NCI-H128 (cell line): ENCODE data around the gene GABBR2.
"Not testable (repeated sequence)": the region's sequence is repeated elsewhere in the genome, so short reads cannot be mapped to it uniquely, and the experiment has no call there.

Source experiments
- DNase-seq: peaks from one replicate; lab custom pipeline; 2025; ENCODE audit not compliant: unreplicated experiment; lab: John Stamatoyannopoulos, UW

Gene GABBR2

DNA sequence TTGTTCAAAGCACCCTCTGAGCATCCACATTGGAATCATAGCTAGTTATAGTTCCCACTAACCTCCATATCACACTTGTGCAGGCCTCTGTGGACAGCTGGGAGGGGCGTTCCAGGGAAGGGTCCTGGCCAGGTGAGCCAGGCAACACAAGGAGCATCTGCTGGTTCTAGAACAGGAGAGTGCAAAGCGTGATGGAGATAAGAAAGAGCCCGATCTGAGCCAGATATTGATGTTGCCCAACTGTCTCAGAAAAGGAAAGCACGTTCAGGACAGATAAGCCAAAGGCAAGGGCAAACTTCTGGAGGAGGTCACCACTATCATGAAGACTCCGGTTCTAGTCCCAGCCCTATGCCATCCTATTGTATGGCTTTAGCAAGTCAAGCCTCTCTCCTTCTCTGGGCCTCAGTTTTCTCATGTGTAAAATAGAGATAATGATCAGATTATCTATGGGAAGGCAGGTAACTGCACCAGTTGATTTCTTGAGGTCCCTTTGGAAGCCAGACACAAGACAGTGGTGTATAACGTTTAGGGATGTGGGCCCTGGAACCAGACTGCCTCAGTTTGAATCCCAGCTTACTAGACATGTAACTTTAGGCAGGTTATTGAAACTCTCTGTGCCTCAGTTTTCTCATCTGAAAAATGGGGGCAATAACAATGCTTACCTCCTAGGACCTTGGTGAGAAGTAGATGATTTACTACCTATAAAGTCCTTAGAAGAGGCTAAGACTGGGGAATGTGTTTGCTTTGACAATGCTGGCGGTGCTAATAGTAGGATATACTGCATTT is 19.8 kb downstream of the GABBR2 start:
- DNase-seq, result no peak

DNA sequence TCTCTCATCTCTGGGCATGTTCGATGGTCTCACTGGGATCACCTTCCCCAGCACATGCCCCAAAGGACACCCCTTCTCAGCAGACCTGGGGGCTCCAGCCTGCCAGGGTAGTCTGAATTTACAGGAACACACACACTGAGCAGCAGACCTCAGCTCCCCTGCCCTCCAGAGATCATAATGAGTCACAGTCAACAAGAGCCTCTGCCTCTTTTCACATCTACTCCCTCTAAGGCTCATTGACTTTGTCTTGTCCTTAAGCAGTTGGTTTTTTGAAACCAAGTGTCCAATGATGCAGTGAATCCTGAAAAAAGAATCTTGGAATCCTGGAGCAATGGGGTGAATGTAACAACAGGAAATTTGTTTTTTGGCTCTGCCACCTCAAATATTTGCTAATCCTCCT is 20.8 kb downstream of the GABBR2 start:
- DNase-seq, result no peak

DNA sequence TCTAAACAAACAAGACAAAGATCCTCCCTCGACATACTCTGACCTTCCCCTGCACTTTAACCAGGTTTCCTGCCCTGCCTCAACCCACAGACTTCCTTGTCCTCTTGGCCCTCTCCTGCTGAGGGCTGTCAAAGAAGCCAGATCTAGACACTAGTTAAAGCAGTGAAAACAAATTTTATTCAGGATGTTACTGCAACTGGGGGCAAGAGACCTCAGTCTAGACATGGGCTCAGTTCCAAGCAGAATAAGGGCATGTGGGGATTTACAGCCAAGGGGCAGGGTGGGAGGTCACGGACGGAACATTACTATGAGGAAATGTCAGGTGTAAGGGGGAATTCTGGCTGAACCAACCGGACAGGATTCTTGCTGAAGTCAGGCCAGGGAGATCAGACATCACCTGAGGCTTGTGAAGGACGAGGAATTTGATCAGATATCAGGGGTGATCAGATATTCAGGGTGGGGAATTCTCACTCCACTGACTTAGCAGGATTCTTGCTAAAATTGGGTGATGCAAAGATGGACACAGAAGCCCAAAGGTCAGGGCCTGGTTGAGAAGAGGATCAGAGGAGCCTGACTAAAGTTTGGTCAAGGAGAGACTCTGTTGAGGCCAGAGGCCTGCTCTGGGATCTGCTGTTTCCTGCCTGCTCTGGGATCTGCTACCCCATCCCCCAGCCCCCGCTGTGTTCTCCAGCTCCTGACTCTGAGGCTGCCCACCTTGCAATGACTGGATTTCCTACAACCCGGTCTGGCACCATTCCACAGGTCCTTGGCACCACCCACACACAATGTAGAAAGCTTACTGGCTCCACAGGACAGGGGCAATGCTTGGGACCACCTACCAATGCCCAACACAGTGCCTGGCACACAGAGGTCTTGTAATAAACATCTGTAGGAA is 21.5 kb downstream of the GABBR2 start:
- DNase-seq, result no peak

DNA sequence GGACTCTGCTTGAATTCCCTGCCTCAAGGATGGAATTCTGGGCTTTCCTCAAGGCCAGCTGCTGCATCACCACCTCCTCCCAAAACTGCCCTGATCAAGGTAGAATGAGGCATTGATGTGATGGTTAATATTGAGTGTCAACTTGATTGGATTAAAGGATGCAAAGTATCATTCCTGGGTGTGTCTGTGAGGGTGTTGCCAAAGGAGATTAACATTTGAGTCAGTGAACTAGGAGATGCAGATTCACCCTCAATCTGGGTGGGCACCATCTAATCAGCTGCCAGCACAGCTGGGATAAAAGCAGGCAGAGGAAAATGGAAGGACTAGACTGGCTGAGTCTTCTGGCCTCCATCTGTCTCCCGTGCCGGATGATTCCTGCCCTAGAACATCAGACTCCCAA is 23.9 kb downstream of the GABBR2 start:
- DNase-seq, result not testable (repeated sequence)

DNA sequence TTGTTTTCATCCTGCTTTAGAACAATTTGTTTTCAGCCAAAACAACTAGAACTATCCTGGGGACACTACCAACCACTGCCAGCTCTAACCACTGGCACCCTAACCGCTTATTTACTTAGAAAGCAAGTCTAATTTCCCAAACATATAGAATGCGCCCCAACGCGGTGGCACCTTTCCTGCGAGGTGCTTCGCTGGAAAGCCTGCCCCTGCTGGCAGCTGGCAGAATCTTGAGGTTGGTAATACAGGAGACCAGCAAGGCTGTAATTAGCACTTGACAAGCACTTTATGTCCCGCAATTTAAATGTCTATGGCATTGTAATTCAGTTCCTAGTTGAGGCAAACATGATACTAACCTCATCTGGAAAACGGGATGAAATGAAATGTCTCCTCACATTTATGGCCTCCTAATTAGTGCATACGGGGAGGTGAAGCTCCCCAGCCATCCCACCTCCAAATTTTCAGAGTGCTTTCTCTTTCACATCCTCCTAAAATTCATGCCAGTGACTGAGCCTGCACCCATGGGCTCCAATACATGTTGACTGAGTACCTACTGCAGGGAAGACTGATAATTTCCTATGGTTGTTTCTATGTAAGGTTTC is 30.4 kb downstream of the GABBR2 start:
- DNase-seq, result no peak

DNA sequence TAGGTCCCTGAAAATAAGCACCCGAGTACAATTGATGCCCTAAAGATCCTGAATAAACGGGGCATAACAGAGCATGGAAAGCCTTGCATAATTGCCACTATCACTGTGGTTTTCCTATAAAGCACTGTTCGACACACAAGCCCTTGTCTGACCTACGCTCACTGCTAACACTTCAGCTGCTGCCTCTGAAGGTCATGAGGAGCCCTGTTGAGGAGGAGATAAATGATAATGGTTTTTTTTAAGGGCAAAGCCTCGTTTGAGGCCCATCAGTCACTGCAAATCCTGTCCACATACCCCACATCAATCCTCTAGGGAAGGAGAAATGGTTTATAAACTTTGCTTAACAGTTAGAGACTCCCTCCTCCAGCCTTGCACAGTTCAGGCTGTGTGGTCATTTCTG is 35.1 kb downstream of the GABBR2 start:
- DNase-seq, result no peak

DNA sequence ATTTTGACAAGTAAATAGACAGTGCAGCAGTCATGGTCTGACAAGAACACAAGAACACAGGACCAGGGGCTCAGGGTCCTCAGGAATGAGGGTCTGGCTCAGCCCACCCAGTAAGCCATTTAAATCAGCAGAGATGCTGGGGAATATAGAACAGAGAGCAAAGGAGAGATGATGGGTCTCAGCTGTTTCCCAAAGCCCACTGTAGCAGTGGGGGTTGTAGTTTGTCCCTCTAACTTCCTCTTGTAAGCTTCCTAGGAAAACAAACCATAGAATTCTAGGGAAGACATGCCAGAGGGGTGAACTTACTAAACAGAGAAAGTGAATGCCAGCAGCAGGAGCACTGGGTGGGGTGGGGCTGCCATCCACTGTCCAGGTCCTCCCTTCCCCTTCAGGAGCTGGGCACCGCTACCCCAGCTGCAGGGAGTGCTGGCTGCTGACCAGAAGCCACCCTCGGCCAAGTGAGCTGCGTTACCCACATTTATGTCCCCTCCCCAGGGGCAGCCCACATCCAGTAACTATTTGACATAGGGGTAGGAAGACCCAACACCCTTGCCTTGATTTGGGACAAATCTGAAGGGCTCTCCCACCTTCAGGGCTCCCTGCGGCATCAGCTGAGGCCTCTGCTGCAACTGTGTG is 41.6 kb downstream of the GABBR2 start:
- no peak for DNase-seq

DNA sequence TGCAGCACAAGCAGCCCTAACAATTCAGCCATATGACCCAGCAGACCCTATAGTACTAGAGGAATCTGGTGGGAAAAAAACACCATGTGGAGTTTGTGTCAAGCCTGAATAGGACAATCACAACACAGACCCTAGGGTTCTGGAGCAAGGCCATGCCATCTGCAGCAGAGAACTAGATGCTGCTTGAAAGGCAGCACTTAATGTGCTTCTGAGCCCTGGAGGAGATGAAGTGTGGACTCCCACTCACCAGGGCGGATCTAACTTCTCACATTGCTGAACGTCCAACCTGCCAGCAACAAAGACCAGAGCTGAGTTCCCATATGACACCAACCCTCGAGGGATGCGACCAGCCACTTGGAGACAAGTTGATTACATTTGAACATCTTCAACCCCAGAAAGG is 43.2 kb downstream of the GABBR2 start:
- no peak for DNase-seq

DNA sequence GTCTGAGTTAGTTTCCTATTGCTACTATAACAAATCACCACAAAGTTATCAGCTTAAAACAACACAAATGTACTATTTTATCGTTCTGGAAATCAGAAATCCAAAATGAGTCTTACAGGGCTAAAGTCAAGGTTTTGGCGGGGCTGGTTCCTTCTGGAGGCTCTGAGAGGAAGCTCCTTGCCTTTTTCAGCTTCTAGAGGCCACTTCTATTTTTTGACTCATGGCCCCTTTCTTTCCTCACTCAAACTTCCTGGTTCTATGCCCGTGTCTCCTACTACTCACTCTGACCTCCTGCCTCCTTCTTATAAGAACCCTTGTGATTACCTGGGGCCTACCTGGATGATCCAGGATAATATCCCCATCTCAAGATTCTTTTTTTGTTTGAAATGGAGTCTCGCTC is 48.2 kb downstream of the GABBR2 start:
- no peak for DNase-seq

DNA sequence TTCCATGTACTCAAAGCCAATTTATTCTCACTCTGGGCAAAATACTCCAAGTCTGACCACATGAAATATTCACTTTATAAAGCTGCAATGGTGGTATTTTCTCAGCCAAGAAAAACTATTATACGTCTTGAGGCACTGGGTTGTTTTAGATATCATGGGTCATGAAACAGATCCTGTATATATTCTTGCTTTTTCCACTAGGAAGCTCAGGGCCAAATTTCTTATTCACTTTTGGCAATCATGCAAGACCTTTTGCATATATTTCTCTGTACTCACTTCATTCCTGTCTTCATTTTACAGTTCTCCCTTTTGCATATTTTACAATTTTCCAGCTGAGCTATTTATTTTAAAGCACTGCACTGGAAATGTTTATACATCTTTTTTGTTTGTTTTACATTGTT is 49.8 kb downstream of the GABBR2 start:
- DNase-seq, result no peak

DNA sequence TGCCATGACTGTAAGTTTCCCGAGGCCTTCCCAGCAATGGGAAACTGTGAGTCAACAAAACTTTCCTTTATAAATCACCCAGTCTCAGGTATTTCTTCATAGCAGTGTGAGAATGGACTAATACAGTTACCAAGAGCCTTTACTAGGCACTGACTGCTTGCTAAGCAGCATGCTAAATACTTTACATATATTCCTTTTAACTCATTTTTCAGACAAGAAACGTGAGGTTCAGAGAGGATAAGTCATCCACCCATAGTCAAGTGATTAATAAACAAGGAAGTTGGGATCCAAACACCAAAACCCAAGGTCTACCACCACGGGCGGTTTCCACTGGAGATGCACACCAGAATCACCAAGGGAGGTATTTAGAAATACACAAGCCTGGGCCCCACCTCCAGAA is 50.8 kb downstream of the GABBR2 start:
- no peak for DNase-seq

DNA sequence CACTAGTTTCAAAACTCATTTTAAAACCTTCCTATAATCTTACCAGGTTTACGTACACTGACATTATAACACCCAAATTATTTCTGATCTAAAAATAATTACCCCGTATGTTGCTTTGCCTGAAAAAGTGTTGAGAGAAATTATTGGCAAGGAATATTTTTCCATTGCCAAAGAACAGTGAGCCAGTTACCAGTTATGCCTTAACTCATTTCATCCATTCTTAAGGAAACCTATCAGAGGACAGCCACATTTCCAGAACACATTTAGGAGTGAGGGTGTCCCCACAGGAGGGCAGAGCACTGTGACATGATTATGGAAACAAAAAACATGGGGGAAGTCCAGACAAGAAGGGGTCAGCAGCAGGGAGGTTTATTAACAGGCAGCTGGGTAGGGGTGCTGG is 52.2 kb downstream of the GABBR2 start:
- no peak for DNase-seq

DNA sequence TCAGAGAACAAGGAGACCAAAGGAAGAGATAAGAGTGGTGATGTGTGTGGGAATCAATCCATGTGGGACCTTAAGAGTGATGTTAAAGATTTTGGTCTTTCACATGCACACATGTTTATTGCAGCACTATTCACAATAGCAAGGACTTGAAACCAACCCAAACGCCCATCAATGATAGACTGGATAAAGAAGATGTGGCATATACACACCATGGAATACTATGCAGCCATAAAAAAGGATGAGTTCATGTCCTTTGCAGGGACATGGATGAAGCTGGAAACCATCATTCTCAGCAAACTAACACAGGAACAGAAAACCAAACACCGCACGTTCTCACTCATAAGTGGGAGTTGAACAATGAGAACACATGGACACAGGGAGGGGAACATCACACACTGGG is 53.3 kb downstream of the GABBR2 start:
- not testable (repeated sequence) for DNase-seq

DNA sequence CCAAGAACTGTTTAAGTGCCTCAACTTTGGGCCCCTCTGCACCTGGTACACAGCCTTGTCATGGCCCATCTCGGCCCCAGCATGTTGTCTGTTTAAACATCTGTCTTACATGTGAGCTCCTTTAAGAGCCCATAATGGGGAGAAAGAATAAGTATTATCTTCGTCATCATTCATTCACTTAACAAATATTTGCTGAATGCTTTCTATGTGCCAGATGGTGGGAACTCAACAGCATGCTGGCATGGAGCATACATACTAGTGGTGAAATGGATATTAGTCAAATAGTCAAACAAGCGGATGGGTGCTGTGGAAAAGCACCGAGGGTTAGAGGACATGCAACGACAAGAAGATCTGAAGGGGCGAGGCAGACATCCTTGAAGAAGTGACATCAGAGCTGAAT is 54.5 kb downstream of the GABBR2 start:
- no peak for DNase-seq

DNA sequence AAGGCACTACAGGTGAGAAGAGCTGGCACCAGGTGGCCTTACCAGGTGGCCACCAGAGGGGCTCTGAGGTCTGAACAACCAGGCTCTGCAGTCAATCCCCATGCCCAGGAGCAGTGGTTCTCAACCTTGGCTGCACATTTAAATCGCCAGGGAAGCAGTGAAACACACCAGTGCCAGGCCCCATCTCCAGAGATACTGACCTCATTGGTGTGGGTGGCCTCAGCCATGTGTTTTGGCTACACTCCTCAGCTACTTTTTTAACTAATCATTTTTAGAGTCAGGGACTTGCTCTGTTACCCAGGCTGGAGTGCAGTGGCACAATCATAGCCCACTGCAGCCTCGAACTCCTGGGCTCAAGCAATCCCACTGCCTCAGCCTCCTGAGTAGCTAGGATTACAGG is 56.0 kb downstream of the GABBR2 start:
- DNase-seq, result no peak

DNA sequence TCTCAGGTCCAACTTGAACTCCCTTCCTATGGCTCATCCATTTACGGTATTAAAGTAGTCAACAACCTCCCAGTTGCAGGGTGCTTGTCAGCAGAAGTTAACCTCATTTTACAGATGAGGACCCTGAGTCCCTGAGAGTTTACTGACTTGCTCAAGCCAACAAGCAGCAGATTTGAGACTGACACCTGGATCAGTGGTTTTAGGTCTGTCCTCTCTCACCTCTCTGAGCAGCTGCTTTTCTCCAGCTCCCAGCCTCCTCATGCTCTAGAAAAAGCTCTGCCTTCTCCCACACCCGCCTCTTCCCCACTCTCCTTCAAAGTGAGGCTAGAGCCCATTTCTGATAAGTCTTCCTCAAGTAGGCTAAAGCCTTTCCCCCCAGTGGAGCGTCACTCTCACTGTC is 56.4 kb downstream of the GABBR2 start:
- DNase-seq, result no peak

DNA sequence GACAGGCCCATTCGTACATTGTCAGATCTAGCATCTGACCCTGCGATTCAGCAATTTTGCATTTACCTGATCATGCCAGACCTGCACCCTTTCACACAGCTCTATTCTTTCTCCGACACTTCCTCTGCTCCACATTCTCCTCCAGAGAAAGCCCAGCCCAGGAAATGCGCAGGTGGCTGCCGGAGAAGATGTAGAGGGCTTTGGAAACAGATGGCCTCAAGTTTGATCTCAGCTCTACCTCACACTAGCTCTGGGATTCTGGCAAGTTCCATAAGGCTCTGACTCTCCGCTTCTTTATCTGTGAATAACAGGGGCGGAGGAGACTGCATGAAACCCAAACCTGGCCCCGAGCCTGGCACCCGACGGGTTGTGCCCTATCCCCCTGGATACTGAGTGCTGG is 61.5 kb downstream of the GABBR2 start:
- no peak for DNase-seq

DNA sequence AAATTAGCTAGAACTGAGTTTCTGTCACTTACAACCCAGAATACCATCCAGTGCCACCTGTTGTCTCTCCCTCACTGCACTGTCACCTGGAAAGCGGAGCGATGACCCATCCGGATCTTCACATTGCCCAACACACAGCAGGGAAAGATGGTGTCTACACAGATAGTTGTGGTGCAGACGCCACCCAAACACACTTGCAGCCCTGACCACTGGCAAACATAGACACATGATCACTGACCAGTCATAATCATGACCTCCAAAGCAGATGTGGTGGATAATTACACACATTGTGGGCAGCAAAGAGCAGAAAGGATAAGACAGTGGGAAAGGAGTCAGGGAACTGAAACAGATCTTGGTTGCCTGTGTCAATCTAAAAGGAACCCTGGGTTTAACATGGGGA is 64.7 kb downstream of the GABBR2 start:
- DNase-seq, result no peak

DNA sequence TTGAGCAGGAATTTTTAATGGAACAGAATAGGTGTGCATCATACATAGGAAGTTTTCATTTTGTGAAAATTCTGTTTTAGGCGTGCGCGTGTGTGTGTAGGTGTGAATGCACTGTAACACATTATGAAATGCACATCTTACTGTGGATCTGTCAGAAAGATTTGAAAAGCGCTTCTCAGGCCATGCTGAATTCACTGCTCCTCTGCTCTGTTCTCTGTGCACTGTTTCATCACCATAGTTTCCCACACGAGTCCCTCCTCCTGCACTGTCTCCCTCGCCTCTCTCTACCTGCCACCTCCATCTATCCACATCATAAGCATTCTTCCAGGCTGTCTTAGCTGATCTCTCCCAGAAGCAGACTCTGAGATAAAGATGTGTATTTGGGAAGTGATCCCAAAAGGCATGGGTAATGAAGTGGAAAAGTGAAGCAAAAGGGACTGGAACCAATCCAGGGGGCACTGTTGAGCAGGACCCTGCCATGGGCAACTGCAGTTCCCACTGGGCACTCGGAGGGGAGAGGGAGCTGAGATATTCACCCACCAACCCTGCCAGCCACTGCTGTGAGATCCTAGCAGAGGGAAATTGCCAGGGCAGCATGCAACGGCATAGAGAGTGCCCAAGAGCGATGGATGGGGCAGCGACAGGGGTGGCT is 65.9 kb downstream of the GABBR2 start:
- DNase-seq, result no peak

DNA sequence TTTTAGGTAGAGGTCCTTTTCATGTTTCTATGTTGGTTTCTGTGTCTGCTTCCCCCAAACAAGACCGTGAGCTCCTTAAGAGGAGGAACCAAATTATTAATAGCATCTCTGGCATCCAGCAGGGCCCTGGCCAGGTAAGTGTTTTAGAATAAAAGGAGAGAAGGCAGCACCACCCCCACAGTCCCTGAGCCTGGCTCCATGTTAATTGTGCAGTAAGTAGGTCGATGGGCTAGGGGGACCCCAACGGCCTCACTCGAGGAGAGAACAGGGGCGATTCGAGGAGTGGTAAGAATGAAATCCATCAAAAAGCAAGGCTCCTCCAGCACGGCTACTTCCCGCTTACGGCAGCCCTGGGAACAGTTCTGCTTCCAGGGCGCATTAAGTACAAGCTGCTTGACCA is 67.0 kb downstream of the GABBR2 start:
- no peak for DNase-seq

DNA sequence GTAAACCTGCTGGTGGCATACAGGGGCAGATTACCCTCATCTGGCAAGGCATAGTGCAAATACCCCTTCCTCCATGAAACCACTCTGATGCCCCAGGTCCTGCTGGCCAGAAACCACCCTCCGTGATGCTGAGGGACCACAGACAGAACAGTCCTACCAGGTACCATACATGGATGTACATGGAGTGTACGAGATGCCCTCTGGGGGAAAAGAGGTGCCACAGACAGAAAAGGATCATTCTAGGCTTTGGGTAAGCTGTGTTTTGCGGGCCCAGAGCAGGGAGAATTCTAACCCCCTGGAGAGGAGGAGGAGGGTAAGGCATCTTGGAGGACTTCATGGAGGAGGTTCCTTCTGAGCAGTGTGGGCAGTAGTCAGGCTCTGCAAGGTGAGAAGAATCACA is 68.3 kb downstream of the GABBR2 start:
- DNase-seq, result no peak
